ENCODE measurements around the gene AADACL2. TPM values are rescaled to one million over a fixed set of nuclear protein-coding genes. Genes with fewer than 3 reads are reported as not detected.

AADACL2 gene
- total and polyA plus RNA-seq, 2 experiments from 2014 or later = 0.10 TPM; not detected in 1

Other genes starting within 250 kb of the AADACL2 start
- 88.5 and 94.0 TPM in 2 replicates for gene AADAC, start 80.2 kb downstream of the AADACL2 start, total RNA-seq
- 30.5 and 47.8 TPM in 2 replicates for gene AADAC, start 80.2 kb downstream of the AADACL2 start, polyA plus RNA-seq
- 0.80 and 1.7 TPM in 2 replicates for gene SUCNR1, start 139.7 kb downstream of the AADACL2 start, total RNA-seq
- gene SUCNR1, start 139.7 kb downstream of the AADACL2 start, polyA plus RNA-seq = 0.40 and 0.45 TPM in 2 replicates

All from hepatocyte (in vitro differentiated cells).